GM12878 (cell line): ENCODE results near the gene CBR3. TPM values are rescaled to one million over a fixed set of nuclear protein-coding genes. Genes with fewer than 3 reads are reported as not detected.

Experiments
- ATAC-seq: fragments of 200-7000 bp; cut with Tn5 transposase; 3 replicates; pipeline ENCODE4 v1.9.1; 2020; ENCODE audit warnings: mild to moderate bottlenecking, moderate library complexity
- BruUV-seq: library from RNA; stranded (reverse); fragments of 400-500 nt; replicated peaks from 2 replicates; lab custom pipeline; 2021; lab: Mats Ljungman, UMichigan
- CTCF ChIA-PET: fragments of 300-600 bp; sonication (Branson Sonifier 250); formaldehyde crosslinking; extraction: SDS; loops from one replicate; lab custom pipeline; 2021; ENCODE audit warnings: inconsistent platforms; lab: Yijun Ruan, JAX
- POLR2A ChIA-PET: fragments of 350-600 bp; formaldehyde crosslinking; extraction: SDS; loops from one replicate; lab custom pipeline; 2021; ENCODE audit warnings: inconsistent platforms; lab: Charles Lee
- RAD21 ChIA-PET: fragments of 300-600 bp; sonication (Branson Sonifier 250); formaldehyde crosslinking; loops from one replicate; lab custom pipeline; 2023; ENCODE audit warnings: antibody characterized with exemption; ENCODE audit not compliant: unreplicated experiment; lab: Charles Lee
- SMC1A ChIA-PET: fragments of 300-600 bp; sonication (Branson Sonifier 250); formaldehyde crosslinking; loops from one replicate; lab custom pipeline; 2023; ENCODE audit not compliant: unreplicated experiment, uncharacterized antibody; lab: Charles Lee
- DNase-seq: peaks from one replicate; pipeline ENCODE4 v3.0.0-alpha.2; 2011; ENCODE audit warnings: low read depth, low spot score
- FAIRE-seq: peaks from 3 replicates; lab custom pipeline; 2011; peaks lifted over from hg19 to GRCh38; lab: Jason Lieb, UNC
- H2AFZ ChIP-seq: 2 replicates; pipeline ENCODE4 v1.6.0; 2011; ENCODE audit warnings: low read depth, low read length, control low read depth; ENCODE audit not compliant: control insufficient read depth
- H3K27ac ChIP-seq: 2 replicates; pipeline ENCODE4 v1.5.1; 2011; ENCODE audit warnings: control low read depth; ENCODE audit not compliant: control insufficient read depth, insufficient read depth
- H3K27me3 ChIP-seq, 2 experiments: replicated peaks in 1 of 2; 2 replicates each; pipeline versions ENCODE4 v1.6.0 to v1.6.1; 2011; ENCODE audit warnings: low read length in 1 of 2; ENCODE audit not compliant: control insufficient read depth in 2 of 2, insufficient read depth in 2 of 2
- H3K36me3 ChIP-seq, 2 experiments: 2 replicates each; pipeline ENCODE4 v1.5.1; 2011; ENCODE audit warnings: low read length in 1 of 2; ENCODE audit not compliant: control insufficient read depth in 2 of 2, insufficient read depth in 2 of 2
- H3K4me1 ChIP-seq: 2 replicates; pipeline ENCODE4 v1.6.1; 2011; ENCODE audit warnings: mild to moderate bottlenecking, low read length, moderate library complexity, mixed read lengths; ENCODE audit not compliant: control insufficient read depth, insufficient read depth
- H3K4me2 ChIP-seq: 2 replicates; pipeline ENCODE4 v1.6.0; 2011; ENCODE audit warnings: control low read depth; ENCODE audit not compliant: control insufficient read depth, insufficient read depth
- H3K4me3 ChIP-seq: fragments of 200-600 bp; sonication (generic); 2 replicates; pipeline ENCODE4 v1.5.1; 2016
- H3K79me2 ChIP-seq: 2 replicates; pipeline ENCODE4 v1.6.0; 2011; ENCODE audit warnings: low read length; ENCODE audit not compliant: control insufficient read depth, insufficient read depth
- H3K9ac ChIP-seq: 2 replicates; pipeline ENCODE4 v1.8.0; 2011; ENCODE audit warnings: low read length, control low read depth, mixed read lengths; ENCODE audit not compliant: control insufficient read depth, insufficient read depth
- H3K9me3 ChIP-seq: replicated peaks from 3 replicates; pipeline ENCODE4 v1.5.1; 2011; ENCODE audit warnings: mild to moderate bottlenecking, low read length; ENCODE audit not compliant: control insufficient read depth, insufficient read depth
- H4K20me1 ChIP-seq: 2 replicates; pipeline ENCODE4 v1.6.0; 2011; ENCODE audit not compliant: control insufficient read depth, insufficient read depth
- ASH2L ChIP-seq: fragments of 300-600, 200-600 bp; sonication (generic); IDR thresholded peaks from 2 replicates; pipeline ENCODE4 v1.6.1; 2017; ENCODE audit warnings: low read depth, mild to moderate bottlenecking, borderline replicate concordance
- BHLHE40 ChIP-seq, 2 experiments: fragments of 450-650 bp in 1 of 2; IDR thresholded peaks; 2 replicates each; pipeline ENCODE4 v1.6.1; 2011 to 2017; ENCODE audit warnings: low read depth in 2 of 2, borderline replicate concordance in 1 of 2, improper control_type of control experiment in 1 of 2, low read length in 1 of 2, mild to moderate bottlenecking in 1 of 2
- CBX3 ChIP-seq: fragments of 200-600 bp; sonication (generic); IDR thresholded peaks from 2 replicates; pipeline ENCODE4 v1.6.1; 2016; ENCODE audit warnings: low read depth, borderline replicate concordance
- CHD4 ChIP-seq: fragments of 200-600 bp; sonication (generic); IDR thresholded peaks from 2 replicates; pipeline ENCODE4 v1.6.1; 2016; ENCODE audit warnings: mild to moderate bottlenecking
- ETV6 ChIP-seq, 2 experiments: fragments of 450-650 bp in 1 of 2; IDR thresholded peaks in 1 of 2; conservative IDR thresholded peaks in 1 of 2; 2 replicates each; pipeline ENCODE4 v1.6.1; 2014; ENCODE audit warnings: antibody characterized with exemption in 1 of 2, borderline replicate concordance in 1 of 2, low read depth in 1 of 2, mild to moderate bottlenecking in 1 of 2, moderate library complexity in 1 of 2
- KAT2A ChIP-seq: conservative IDR thresholded peaks from 2 replicates; pipeline ENCODE4 v1.6.1; 2011; ENCODE audit warnings: low read depth, low read length; ENCODE audit not compliant: control insufficient read depth
- RCOR1 ChIP-seq: conservative IDR thresholded peaks from 2 replicates; pipeline ENCODE4 v1.6.1; 2012; ENCODE audit warnings: low read depth, low read length, improper control_type of control experiment
- RFX5 ChIP-seq: IDR thresholded peaks from 2 replicates; pipeline ENCODE4 v1.6.1; 2011; ENCODE audit warnings: low read depth, low read length, improper control_type of control experiment
- SMAD1 ChIP-seq: fragments of 450-650 bp; IDR thresholded peaks from 2 replicates; pipeline ENCODE4 v1.6.1; 2018; ENCODE audit warnings: mild to moderate bottlenecking, low read depth; ENCODE audit not compliant: partially characterized antibody
- SMAD5 ChIP-seq: IDR thresholded peaks from 2 replicates; pipeline ENCODE4 v1.6.1; 2016; ENCODE audit warnings: antibody characterized with exemption, low read depth
- SP1 ChIP-seq: IDR thresholded peaks from one replicate; pipeline ENCODE4 v1.6.1; 2011; ENCODE audit warnings: low read depth, low read length
- TBL1XR1 ChIP-seq: IDR thresholded peaks from 2 replicates; pipeline ENCODE4 v1.6.1; 2012; ENCODE audit warnings: low read depth, low read length, improper control_type of control experiment
- WRNIP1 ChIP-seq: IDR thresholded peaks from 2 replicates; pipeline ENCODE4 v1.6.1; 2011; ENCODE audit warnings: low read depth, low read length, improper control_type of control experiment, borderline replicate concordance
- WGBS: methylation state at CpG from one replicate; pipeline ENCODE4 v1.1.6; 2016; ENCODE audit warnings: low lambda C conversion rate; ENCODE audit not compliant: insufficient replicate concordance, insufficient coverage; ENCODE audit errors: missing lambda C conversion rate; 5-methylcytosine and 5-hydroxymethylcytosine counted together
- in situ Hi-C: fragments of 300-500 bp; cut with MboI; formaldehyde crosslinking; loops from 9 replicates; pipeline ENCODE4 v1.14.3; 2018; ENCODE audit warnings: mixed read lengths
- intact Hi-C: fragments of 100-400 bp; cut with micrococcal nuclease; formaldehyde crosslinking; loops from one replicate; pipeline ENCODE4 v1.14.2; 2022; ENCODE audit not compliant: unreplicated experiment
- polyA plus RNA-seq, 11 experiments: library from polyadenylated mRNA; depleted of rRNA in 4 of 11; unstranded in 6 of 11; stranded (reverse) in 5 of 11; fragments of >200 nt; fragmentation: Nextera tagmentation in 4 of 11; fragmentation: Illumina TruSeq in 1 of 11; extraction: Ambion mirVana in 4 of 11; extraction: Trizol in 1 of 11; gene quantifications; 1 replicate in 1 of 11; 2 replicates in 10 of 11; pipeline versions ENCODE4 v1.2.1 to v1.2.3, GENCODE V29; 2011 to 2016; ENCODE audit warnings: inconsistent platforms in 2 of 11, missing spikeins in 2 of 11, low read depth in 1 of 11
- total RNA-seq, 4 experiments: library from RNA; depleted of rRNA in 3 of 4; stranded (reverse); fragments of >200 nt in 3 of 4; fragmentation: Illumina TruSeq in 1 of 4; extraction: Trizol in 1 of 4; gene quantifications; 2 replicates each; pipeline versions ENCODE4 v1.2.1 to v1.2.3, GENCODE V29; 2013 to 2021
- TF ChIP-seq, protein P1 (sequence below): fragments of 450-650 bp; IDR thresholded peaks from 2 replicates; pipeline ENCODE4 v1.6.1; 2017; ENCODE audit warnings: borderline replicate concordance
- TF ChIP-seq, protein P2 (sequence below): fragments of 450-650 bp; formaldehyde crosslinking; IDR thresholded peaks from 2 replicates; pipeline ENCODE4 v1.5.0; 2022; ENCODE audit warnings: mild to moderate bottlenecking, missing genetic modification characterization
- TF ChIP-seq, protein P3 (sequence below): IDR thresholded peaks from 2 replicates; pipeline ENCODE4 v1.6.1; 2011; ENCODE audit warnings: borderline replicate concordance, low read depth, mild to moderate bottlenecking, moderate library complexity, mixed read lengths, low read length; ENCODE audit not compliant: insufficient read depth; ENCODE audit errors: extremely low read length

Gene CBR3
- total and polyA plus RNA-seq, 10 of the 15 experiments (the other 5 are each of a cell fraction or from before 2014, with no cell fraction given): 0.48 to 17.2 (median 11.2) TPM

DNA sequence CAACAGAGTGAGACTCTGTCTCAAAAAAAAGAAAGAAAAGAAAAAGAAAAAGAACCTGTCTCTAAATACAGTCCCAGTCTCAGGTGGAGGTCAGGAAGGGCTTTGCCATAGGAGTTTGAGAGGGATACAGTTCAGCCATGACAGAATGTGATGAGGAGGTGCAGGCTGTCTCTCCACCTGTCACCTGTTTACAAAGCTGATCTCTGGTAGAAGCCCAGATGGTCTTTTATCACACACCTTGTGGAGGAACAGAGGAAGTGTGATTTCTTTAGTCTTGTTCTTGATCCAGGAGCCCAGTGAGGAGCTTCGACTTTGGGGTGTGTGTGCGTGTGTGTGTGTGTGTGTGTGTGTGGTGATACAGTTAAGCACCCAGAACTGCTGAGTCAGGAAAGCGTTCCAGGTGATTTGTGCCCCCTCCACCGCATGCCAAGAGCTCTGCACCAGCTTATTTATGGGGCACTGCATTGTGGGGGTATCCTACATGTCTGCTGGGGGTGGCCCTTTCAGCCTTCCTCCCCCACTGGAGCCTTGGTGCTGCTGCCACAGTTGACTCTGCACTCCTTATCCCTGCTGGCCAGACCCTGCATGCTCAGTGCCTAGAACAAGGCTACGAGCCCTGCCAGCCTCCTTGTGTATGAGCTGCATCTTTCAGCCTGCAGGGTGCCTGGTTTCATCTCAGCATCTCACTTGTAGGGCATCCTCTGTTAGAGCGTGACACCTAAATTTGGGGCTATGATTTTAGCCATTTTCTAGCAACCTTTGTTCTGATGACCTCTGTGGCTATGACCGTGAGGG lies 41.1 kb downstream of the CBR3 start:
- CTCF ChIA-PET: interaction anchor here (1.0 kb wide), 1 partner anchor 11 kb away, joined by 3 read pairs; no protein-coding TSS in a partner anchor
- intact Hi-C loops: no loop called here
- in situ Hi-C loops: no loop called here
- H3K4me3 ChIP-seq: no peak overlapping the region
- no peaks in the 10 kb centered on the region for H3K36me3 ChIP-seq
- no peak for DNase-seq
- peaks cover under 1% of the 10 kb centered on the region for H3K4me1 ChIP-seq
- POLR2A ChIA-PET: interaction anchor here (0.6 kb wide), 1 partner anchor 340 kb away, joined by 5 read pairs; no protein-coding TSS in a partner anchor
- H3K4me2 ChIP-seq: no peak overlapping the region
- no peaks in the 10 kb centered on the region for H3K9me3 ChIP-seq
- no peaks in the 10 kb centered on the region for H3K79me2 ChIP-seq
- no TSS peak for BruUV-seq
- no peaks in the 10 kb centered on the region for H3K27me3 ChIP-seq
- RAD21 ChIA-PET: no interaction called here
- H4K20me1 ChIP-seq: no peaks in the 10 kb centered on the region
- no peak overlapping the region for H2AFZ ChIP-seq
- SMC1A ChIA-PET: no interaction called here
- H3K9ac ChIP-seq: no peak overlapping the region
- ATAC-seq: no peak
- WGBS: 79% methylated on average over 7 of the region's 7 CpGs
- no peak for FAIRE-seq
- H3K27ac ChIP-seq: no peak overlapping the region
- TF ChIP-seq KAT2A (no peak), RCOR1 (no peak), SMAD1 (no peak), CHD4 (no peak), SP1 (no peak), CBX3 (no peak), WRNIP1 (no peak), TBL1XR1 (no peak), SMAD5 (no peak), ASH2L (no peak), ETV6 (conservative IDR thresholded peaks at IDR 0.05 in 1 of 2, IDR thresholded peaks at IDR 0.05 in 1 of 2; ENCODE audit: borderline replicate concordance in 1 of 2, low read depth in 1 of 2) (no peak), BHLHE40 (IDR thresholded peaks at IDR 0.05; ENCODE audit: borderline replicate concordance in 1 of 2, low read depth in 2 of 2, low read length in 1 of 2) (no peak), RFX5 (no peak)
- TF ChIP-seq, protein P1, sequence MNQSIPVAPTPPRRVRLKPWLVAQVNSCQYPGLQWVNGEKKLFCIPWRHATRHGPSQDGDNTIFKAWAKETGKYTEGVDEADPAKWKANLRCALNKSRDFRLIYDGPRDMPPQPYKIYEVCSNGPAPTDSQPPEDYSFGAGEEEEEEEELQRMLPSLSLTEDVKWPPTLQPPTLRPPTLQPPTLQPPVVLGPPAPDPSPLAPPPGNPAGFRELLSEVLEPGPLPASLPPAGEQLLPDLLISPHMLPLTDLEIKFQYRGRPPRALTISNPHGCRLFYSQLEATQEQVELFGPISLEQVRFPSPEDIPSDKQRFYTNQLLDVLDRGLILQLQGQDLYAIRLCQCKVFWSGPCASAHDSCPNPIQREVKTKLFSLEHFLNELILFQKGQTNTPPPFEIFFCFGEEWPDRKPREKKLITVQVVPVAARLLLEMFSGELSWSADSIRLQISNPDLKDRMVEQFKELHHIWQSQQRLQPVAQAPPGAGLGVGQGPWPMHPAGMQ: no peak
- TF ChIP-seq, protein P2, sequence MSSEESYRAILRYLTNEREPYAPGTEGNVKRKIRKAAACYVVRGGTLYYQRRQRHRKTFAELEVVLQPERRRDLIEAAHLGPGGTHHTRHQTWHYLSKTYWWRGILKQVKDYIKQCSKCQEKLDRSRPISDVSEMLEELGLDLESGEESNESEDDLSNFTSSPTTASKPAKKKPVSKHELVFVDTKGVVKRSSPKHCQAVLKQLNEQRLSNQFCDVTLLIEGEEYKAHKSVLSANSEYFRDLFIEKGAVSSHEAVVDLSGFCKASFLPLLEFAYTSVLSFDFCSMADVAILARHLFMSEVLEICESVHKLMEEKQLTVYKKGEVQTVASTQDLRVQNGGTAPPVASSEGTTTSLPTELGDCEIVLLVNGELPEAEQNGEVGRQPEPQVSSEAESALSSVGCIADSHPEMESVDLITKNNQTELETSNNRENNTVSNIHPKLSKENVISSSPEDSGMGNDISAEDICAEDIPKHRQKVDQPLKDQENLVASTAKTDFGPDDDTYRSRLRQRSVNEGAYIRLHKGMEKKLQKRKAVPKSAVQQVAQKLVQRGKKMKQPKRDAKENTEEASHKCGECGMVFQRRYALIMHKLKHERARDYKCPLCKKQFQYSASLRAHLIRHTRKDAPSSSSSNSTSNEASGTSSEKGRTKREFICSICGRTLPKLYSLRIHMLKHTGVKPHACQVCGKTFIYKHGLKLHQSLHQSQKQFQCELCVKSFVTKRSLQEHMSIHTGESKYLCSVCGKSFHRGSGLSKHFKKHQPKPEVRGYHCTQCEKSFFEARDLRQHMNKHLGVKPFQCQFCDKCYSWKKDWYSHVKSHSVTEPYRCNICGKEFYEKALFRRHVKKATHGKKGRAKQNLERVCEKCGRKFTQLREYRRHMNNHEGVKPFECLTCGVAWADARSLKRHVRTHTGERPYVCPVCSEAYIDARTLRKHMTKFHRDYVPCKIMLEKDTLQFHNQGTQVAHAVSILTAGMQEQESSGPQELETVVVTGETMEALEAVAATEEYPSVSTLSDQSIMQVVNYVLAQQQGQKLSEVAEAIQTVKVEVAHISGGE (CRISPR knock-in tag): no peak
- TF ChIP-seq, protein P3, sequence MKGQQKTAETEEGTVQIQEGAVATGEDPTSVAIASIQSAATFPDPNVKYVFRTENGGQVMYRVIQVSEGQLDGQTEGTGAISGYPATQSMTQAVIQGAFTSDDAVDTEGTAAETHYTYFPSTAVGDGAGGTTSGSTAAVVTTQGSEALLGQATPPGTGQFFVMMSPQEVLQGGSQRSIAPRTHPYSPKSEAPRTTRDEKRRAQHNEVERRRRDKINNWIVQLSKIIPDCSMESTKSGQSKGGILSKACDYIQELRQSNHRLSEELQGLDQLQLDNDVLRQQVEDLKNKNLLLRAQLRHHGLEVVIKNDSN: no peak
